Measurements from ENCODE around the gene ACTL8. TPM values are rescaled to one million over a fixed set of nuclear protein-coding genes. Genes with fewer than 3 reads are reported as not detected.

The ACTL8 gene
- total and polyA plus RNA-seq, 12 donors, result not detected

DNA sequence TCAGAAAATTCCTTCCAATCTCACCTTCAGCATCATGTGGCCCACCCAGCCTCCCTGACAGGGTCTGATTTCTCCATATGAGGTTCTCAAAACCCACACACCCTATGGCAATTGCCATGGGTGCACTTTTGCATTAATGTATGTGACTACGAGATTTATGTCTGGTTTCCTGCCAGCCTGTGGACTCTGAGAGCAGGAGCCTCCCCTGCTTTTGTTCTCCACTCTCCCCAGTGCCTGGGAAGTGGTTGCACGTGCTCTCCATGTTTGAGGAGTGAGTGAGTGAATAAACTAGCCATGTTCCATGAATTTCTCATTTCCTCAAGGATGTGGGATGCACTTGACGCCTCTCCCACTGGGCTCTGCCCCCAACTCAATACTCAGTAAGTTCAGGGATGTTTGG is 91.2 kb downstream of the ACTL8 start:
- Histone ChIP-seq H3K4me3 (no peak overlapping the region), H3K27ac (no peak overlapping the region), H3K9me3 (peaks cover 0 to 4% (median 0%) of the 10 kb centered on the region in 11 donors), H3K36me3 (no peaks in the 10 kb centered on the region), H3K4me1 (no peaks in the 10 kb centered on the region), H3K27me3 (peaks cover 0 to 40% (median 10%) of the 10 kb centered on the region in 7 donors)
- no peak for DNase-seq
- ATAC-seq, result no peak
- WGBS, 2 donors, result 45 to 50% methylated on average over 3 of the region's 3 CpGs
- TF ChIP-seq, protein P1, sequence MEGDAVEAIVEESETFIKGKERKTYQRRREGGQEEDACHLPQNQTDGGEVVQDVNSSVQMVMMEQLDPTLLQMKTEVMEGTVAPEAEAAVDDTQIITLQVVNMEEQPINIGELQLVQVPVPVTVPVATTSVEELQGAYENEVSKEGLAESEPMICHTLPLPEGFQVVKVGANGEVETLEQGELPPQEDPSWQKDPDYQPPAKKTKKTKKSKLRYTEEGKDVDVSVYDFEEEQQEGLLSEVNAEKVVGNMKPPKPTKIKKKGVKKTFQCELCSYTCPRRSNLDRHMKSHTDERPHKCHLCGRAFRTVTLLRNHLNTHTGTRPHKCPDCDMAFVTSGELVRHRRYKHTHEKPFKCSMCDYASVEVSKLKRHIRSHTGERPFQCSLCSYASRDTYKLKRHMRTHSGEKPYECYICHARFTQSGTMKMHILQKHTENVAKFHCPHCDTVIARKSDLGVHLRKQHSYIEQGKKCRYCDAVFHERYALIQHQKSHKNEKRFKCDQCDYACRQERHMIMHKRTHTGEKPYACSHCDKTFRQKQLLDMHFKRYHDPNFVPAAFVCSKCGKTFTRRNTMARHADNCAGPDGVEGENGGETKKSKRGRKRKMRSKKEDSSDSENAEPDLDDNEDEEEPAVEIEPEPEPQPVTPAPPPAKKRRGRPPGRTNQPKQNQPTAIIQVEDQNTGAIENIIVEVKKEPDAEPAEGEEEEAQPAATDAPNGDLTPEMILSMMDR (IDR thresholded peaks at IDR 0.05), result no peak
- intact Hi-C loops (cut with DNase I), result no loop called here

DNA sequence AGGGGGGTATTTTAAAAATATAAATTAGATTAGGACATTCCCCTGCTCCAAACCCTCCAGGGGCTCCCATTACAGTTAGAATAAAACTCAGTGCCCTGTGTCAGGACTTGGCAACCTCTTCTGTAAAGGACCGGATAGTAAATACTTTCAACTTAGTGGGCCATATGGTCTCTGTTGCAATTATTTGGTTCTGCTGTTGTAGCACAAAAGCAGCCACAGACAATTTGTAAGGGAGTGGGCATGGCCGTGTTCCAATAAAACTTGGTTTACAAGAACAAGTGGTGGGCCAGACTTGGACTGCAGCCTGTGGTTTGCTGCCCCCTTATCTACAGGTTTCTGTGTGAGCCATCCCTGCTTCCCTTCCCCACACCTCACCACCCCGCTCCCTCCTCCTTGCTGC is 92.0 kb downstream of the ACTL8 start:
- intact Hi-C loops (cut with DNase I), result no loop called here
- 67 to 71% methylated on average over 3 of the region's 3 CpGs for WGBS, 2 donors
- DNase-seq, result no peak
- no peak for ATAC-seq
- Histone ChIP-seq H3K4me1 (no peaks in the 10 kb centered on the region), H3K9me3 (peaks cover 0 to 4% (median 0%) of the 10 kb centered on the region in 11 donors), H3K27me3 (peaks cover 0 to 35% (median 10%) of the 10 kb centered on the region in 7 donors), H3K27ac (no peak overlapping the region), H3K36me3 (no peaks in the 10 kb centered on the region), H3K4me3 (no peak overlapping the region)
- TF ChIP-seq, protein P1 (IDR thresholded peaks at IDR 0.05), result no peak

DNA sequence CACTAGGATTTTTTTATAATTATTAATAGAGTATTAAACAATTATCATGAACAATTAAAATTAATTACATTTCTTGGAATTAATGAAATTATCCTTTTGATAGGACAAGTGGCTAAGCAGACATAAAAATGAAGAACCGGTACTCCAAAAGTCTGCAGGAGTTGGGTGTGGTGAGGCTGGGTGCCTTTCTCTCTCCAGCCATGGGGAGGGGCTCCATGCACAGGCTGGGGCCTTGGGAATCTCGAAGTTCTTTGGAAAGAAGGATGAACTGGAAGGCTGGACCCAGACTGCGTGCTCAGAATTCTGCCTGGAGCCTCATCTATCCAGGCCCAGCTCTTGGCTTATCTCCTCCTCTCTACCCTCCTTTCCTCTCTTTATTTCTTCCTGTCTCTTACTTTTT is 94.1 kb downstream of the ACTL8 start:
- intact Hi-C loops (cut with DNase I), result no loop called here
- ATAC-seq, result no peak
- no peak overlapping the region for H3K4me3 ChIP-seq
- no peak for DNase-seq
- H3K9me3 ChIP-seq, result peaks cover 0 to 4% (median 0%) of the 10 kb centered on the region in 11 donors
- no peak overlapping the region for H3K27ac ChIP-seq
- no peaks in the 10 kb centered on the region for H3K36me3 ChIP-seq
- peaks cover 0 to 22% (median 0%) of the 10 kb centered on the region in 7 donors for H3K27me3 ChIP-seq
- H3K4me1 ChIP-seq, result no peaks in the 10 kb centered on the region
- TF ChIP-seq, protein P1 (IDR thresholded peaks at IDR 0.05), result peak in 5 of 9 donors; percentile 19 to 39 (median 30)
- 70 to 86% methylated on average over 3 of the region's 3 CpGs for WGBS, 2 donors

DNA sequence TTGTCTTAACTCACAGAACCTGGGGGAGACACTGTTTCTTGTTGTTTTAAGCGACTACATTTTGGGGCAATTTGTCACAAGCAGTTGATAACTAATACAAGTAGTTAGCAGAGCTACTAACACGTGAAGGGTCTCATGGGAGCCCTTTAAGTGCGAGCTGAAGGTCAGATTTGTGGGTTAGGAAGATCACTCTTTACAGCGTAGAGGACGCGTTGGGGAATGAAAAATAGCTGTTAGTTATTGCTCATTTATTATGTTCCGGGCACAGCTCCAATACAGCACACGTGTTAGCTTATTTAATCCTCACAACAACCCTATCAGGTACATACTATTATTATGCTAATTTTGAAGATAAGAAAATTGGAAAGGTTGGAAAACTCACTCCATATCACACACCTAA is 95.9 kb downstream of the ACTL8 start:
- intact Hi-C loops (cut with DNase I), result no loop called here
- no peak overlapping the region for H3K27ac ChIP-seq
- H3K9me3 ChIP-seq, result peaks cover 0 to 4% (median 0%) of the 10 kb centered on the region in 11 donors
- H3K27me3 ChIP-seq, result peaks cover 0 to 17% (median 0%) of the 10 kb centered on the region in 7 donors
- TF ChIP-seq, protein P1 (IDR thresholded peaks at IDR 0.05), result no peak
- ATAC-seq (no peak), DNase-seq (no peak)
- H3K4me1 ChIP-seq, result no peaks in the 10 kb centered on the region
- no peak overlapping the region for H3K4me3 ChIP-seq
- no peaks in the 10 kb centered on the region for H3K36me3 ChIP-seq
- 78 to 82% methylated on average over 8 of the region's 8 CpGs for WGBS, 2 donors

Measured in heart right ventricle (tissue), 16 donors.